GM23248 (cell line): ENCODE results near the gene MEST.
"Not testable (repeated sequence)": the region's sequence is repeated elsewhere in the genome, so short reads cannot be mapped to it uniquely, and the experiment has no call there.

Source experiments
- EZH2 ChIP-seq: fragments of 200-600 bp; sonication (generic); IDR thresholded peaks from 2 replicates; pipeline ENCODE4 v1.6.1; 2018; ENCODE audit warnings: antibody characterized with exemption, mild to moderate bottlenecking; ENCODE audit not compliant: insufficient read depth, poor library complexity, severe bottlenecking
- EZH2phosphoT487 ChIP-seq: fragments of 200-600 bp; sonication (generic); IDR thresholded peaks from 2 replicates; pipeline ENCODE4 v1.6.1; 2018; ENCODE audit warnings: antibody characterized with exemption, moderate library complexity, mild to moderate bottlenecking, low read depth; ENCODE audit not compliant: insufficient read depth

DNA sequence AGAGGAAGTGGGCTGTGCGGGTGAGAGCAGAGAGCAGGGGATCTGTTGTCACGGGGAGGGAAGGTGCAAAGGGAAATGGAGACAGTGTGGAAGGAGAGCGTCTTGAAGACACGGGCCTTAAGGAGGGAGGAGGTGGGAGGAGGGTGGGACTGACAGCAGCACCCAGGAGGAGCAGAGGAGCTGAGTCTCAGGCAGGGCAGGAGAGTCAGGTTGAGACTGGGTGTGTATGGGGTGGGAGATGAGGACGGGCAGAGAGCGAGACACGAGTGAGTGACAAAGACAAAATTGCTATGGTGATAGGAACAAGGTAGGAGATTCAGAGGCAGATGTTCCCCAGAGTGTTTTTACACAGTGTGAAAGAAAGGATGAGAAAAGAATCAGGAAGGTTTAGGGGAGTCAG is 49.4 kb downstream of the MEST start:
- not testable (repeated sequence) for TF ChIP-seq EZH2, EZH2phosphoT487
